Endothelial cell of umbilical vein (primary cell): ENCODE data around the gene TMPRSS9. TPM values are rescaled to one million over a fixed set of nuclear protein-coding genes. Genes with fewer than 3 reads are reported as not detected.

ENCODE experiments used
- BruUV-seq: library from RNA; stranded (reverse); fragments of 400-500 nt; replicated peaks from 2 replicates; lab custom pipeline; 2021; lab: Mats Ljungman, UMichigan
- CTCF ChIA-PET: fragments of 300-600, 350-600 bp; sonication (Branson Sonifier 250); formaldehyde crosslinking; loops from one replicate; lab custom pipeline; 2021; ENCODE audit warnings: antibody characterized with exemption, inconsistent platforms; lab: Charles Lee
- POLR2A ChIA-PET: fragments of 300-600, 350-600 bp; sonication (Branson Sonifier 250); formaldehyde crosslinking; loops from one replicate; lab custom pipeline; 2021; ENCODE audit warnings: antibody characterized with exemption, inconsistent platforms; lab: Charles Lee
- DNase-seq: peaks from one replicate; pipeline ENCODE4 v3.0.0-alpha.2; 2011; ENCODE audit warnings: low read depth, low spot score
- FAIRE-seq: peaks from 2 replicates; lab custom pipeline; 2011; peaks lifted over from hg19 to GRCh38; lab: Jason Lieb, UNC
- H2AFZ ChIP-seq: 2 replicates; pipeline ENCODE4 v1.6.0; 2012; ENCODE audit warnings: low read depth, low read length, control low read depth, inconsistent platforms
- H3K27ac ChIP-seq: 2 replicates; pipeline ENCODE4 v1.5.1; 2011; ENCODE audit warnings: low read depth, mild to moderate bottlenecking, control low read depth, low read length, moderate library complexity; ENCODE audit not compliant: insufficient read depth
- H3K27me3 ChIP-seq, 2 experiments: 2 replicates each; pipeline versions ENCODE4 v1.6.0 to v1.6.1; 2011; ENCODE audit warnings: low read length in 2 of 2, mixed read lengths in 1 of 2; ENCODE audit not compliant: control insufficient read depth in 2 of 2, insufficient read depth in 2 of 2
- H3K36me3 ChIP-seq, 2 experiments: 2 replicates in 1 of 2; 3 replicates in 1 of 2; pipeline ENCODE4 v1.5.1; 2011; ENCODE audit warnings: low read length in 2 of 2, mild to moderate bottlenecking in 1 of 2, moderate library complexity in 1 of 2; ENCODE audit not compliant: control insufficient read depth in 2 of 2, insufficient read depth in 2 of 2; ENCODE audit errors: extremely low read depth in 1 of 2
- H3K4me1 ChIP-seq: 3 replicates; pipeline ENCODE4 v1.5.1; 2011; ENCODE audit warnings: mild to moderate bottlenecking, low read length; ENCODE audit not compliant: control insufficient read depth, insufficient read depth; ENCODE audit errors: extremely low read depth
- H3K4me2 ChIP-seq: 2 replicates; pipeline ENCODE4 v1.6.1; 2011; ENCODE audit warnings: low read length, control low read depth, mixed read lengths; ENCODE audit not compliant: insufficient read depth
- H3K4me3 ChIP-seq, 3 experiments: fragments of 200-600 bp in 1 of 3; sonication (generic), shearing (Covaris generic) in 1 of 3; replicated peaks in 1 of 3; 2 replicates each; pipeline ENCODE4 v1.5.1; 2011 to 2016; ENCODE audit warnings: control low read depth in 3 of 3, low read length in 3 of 3, mild to moderate bottlenecking in 2 of 3, inconsistent platforms in 1 of 3, low read depth in 1 of 3, moderate library complexity in 1 of 3; ENCODE audit not compliant: insufficient read depth in 1 of 3
- H3K79me2 ChIP-seq: 2 replicates; pipeline ENCODE4 v1.6.0; 2012; ENCODE audit warnings: low read length, inconsistent platforms; ENCODE audit not compliant: control insufficient read depth, insufficient read depth
- H3K9ac ChIP-seq: replicated peaks from 2 replicates; pipeline ENCODE3; 2011; ENCODE audit warnings: low read length, control low read depth; ENCODE audit not compliant: insufficient read depth; ENCODE audit errors: extremely low read depth
- H3K9me1 ChIP-seq: replicated peaks from 3 replicates; pipeline ENCODE4 v1.6.0; 2011; ENCODE audit warnings: mild to moderate bottlenecking, low read length; ENCODE audit not compliant: control insufficient read depth, insufficient read depth; ENCODE audit errors: extremely low read depth
- H3K9me3 ChIP-seq: replicated peaks from 2 replicates; pipeline ENCODE4 v1.5.1; 2012; ENCODE audit warnings: low read length, inconsistent platforms; ENCODE audit not compliant: control insufficient read depth, insufficient read depth
- H4K20me1 ChIP-seq: replicated peaks from 2 replicates; pipeline ENCODE3; 2011; ENCODE audit warnings: mild to moderate bottlenecking, low read length; ENCODE audit not compliant: control insufficient read depth, insufficient read depth; ENCODE audit errors: extremely low read depth
- CTCF ChIP-seq, 2 donors: IDR thresholded peaks; 1 replicate in 1 of 2; 2 replicates in 1 of 2; pipeline ENCODE4 v1.5.1; 2011; ENCODE audit warnings: low read length in 2 of 2, mild to moderate bottlenecking in 2 of 2, moderate library complexity in 2 of 2, control low read depth in 1 of 2, inconsistent platforms in 1 of 2, low read depth in 1 of 2; ENCODE audit not compliant: insufficient read depth in 1 of 2; ENCODE audit errors: extremely low read depth in 1 of 2
- EZH2 ChIP-seq: IDR thresholded peaks from 2 replicates; pipeline ENCODE4 v1.6.1; 2012; ENCODE audit warnings: borderline replicate concordance, low read depth, mild to moderate bottlenecking, moderate library complexity, low read length, inconsistent platforms; ENCODE audit not compliant: severe bottlenecking
- FOS ChIP-seq: IDR thresholded peaks from 2 replicates; pipeline ENCODE4 v1.6.1; 2011; ENCODE audit warnings: mild to moderate bottlenecking, low read length, moderate library complexity, borderline replicate concordance; ENCODE audit not compliant: insufficient read depth
- GATA2 ChIP-seq: IDR thresholded peaks from 2 replicates; pipeline ENCODE4 v1.7.0; 2011; ENCODE audit warnings: low read depth, mild to moderate bottlenecking, moderate library complexity, mixed read lengths, low read length; ENCODE audit not compliant: insufficient read length, insufficient read depth
- JUN ChIP-seq: IDR thresholded peaks from 2 replicates; pipeline ENCODE4 v1.6.1; 2011; ENCODE audit warnings: borderline replicate concordance, low read depth; ENCODE audit not compliant: insufficient read length, insufficient read depth
- MAX ChIP-seq: IDR thresholded peaks from 2 replicates; pipeline ENCODE4 v1.6.1; 2011; ENCODE audit not compliant: insufficient read depth, insufficient read length
- MYC ChIP-seq: IDR thresholded peaks from one replicate; pipeline ENCODE4 v1.6.1; 2011; ENCODE audit warnings: mild to moderate bottlenecking, low read depth, low read length
- dilution Hi-C: fragments of 300-500 bp; cut with MboI; formaldehyde crosslinking; loops from one replicate; pipeline ENCODE4 v1.15.0; 2019; ENCODE audit warnings: low sequenced_read_pairs; ENCODE audit not compliant: extremely low pct_ligation_motif_present
- intact Hi-C: fragments of 100-400 bp; cut with micrococcal nuclease; formaldehyde crosslinking; loops from one replicate; pipeline ENCODE4 v1.10.0; 2022
- polyA plus RNA-seq, 4 experiments: library from polyadenylated mRNA; depleted of rRNA in 3 of 4; stranded (reverse) in 3 of 4; unstranded in 1 of 4; fragments of >200 nt; gene quantifications; 2 replicates each; pipeline versions ENCODE4 v1.2.1 to v1.2.3, GENCODE V29; 2011 to 2012; ENCODE audit warnings: missing spikeins in 1 of 4
- total RNA-seq: library from RNA; stranded (reverse); gene quantifications from 2 replicates; pipeline ENCODE4 v1.2.3, GENCODE V29; 2021

The TMPRSS9 gene
- total and polyA plus RNA-seq, 2 donors (not counting 3 experiments of a cell fraction or from before 2014, with no cell fraction given) = not detected

GRCh38 chr19:2357279-2358206, 2.5 kb upstream of the TMPRSS9 start:
- Histone ChIP-seq H3K27me3 (peaks cover 5 to 11% of the 10 kb centered on the region in 2 experiments), H3K4me2 (no peak overlapping the region), H2AFZ (no peak overlapping the region), H3K36me3 (peaks cover 0 to 7% of the 10 kb centered on the region in 2 experiments), H3K79me2 (no peaks in the 10 kb centered on the region), H3K9me1 (no peaks in the 10 kb centered on the region), H3K4me3 (no peak overlapping the region), H4K20me1 (no peaks in the 10 kb centered on the region), H3K4me1 (no peaks in the 10 kb centered on the region), H3K9me3 (no peaks in the 10 kb centered on the region), H3K9ac (no peak overlapping the region), H3K27ac (no peak overlapping the region)
- intact Hi-C loops = no loop called here
- ChIA-PET POLR2A (no interaction called here), CTCF (no interaction called here)
- FAIRE-seq = no peak
- dilution Hi-C loops = no loop called here
- no TSS peak for BruUV-seq
- TF ChIP-seq EZH2 (no peak), MAX (no peak), CTCF (IDR thresholded peaks at IDR 0.05; ENCODE audit: extremely low read depth in 1 of 2, insufficient read depth in 1 of 2, low read depth in 1 of 2, low read length in 2 of 2) (no peak), MYC (no peak), GATA2 (no peak), JUN (no peak), FOS (no peak)
- DNase-seq = no peak
